ENCODE results near the gene ADPRHL1.

DNA sequence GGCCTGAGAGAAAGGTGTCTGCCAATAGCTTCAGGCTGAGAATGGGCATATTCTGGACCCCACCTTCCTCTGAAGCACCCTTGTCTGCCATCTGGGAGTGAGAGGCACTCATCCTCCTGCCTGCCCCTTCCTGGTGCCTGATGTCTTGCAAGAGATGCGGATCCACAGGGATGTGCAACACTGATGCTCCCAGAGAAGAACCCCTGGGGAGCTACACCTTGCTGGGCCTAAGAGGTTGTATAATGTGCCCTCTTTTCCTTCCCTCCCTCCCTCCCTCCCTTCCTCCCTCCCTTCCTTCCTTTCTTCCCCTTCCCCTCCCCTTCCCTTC is 34.6 kb downstream of the ADPRHL1 start:
- TF ChIP-seq, protein P1, sequence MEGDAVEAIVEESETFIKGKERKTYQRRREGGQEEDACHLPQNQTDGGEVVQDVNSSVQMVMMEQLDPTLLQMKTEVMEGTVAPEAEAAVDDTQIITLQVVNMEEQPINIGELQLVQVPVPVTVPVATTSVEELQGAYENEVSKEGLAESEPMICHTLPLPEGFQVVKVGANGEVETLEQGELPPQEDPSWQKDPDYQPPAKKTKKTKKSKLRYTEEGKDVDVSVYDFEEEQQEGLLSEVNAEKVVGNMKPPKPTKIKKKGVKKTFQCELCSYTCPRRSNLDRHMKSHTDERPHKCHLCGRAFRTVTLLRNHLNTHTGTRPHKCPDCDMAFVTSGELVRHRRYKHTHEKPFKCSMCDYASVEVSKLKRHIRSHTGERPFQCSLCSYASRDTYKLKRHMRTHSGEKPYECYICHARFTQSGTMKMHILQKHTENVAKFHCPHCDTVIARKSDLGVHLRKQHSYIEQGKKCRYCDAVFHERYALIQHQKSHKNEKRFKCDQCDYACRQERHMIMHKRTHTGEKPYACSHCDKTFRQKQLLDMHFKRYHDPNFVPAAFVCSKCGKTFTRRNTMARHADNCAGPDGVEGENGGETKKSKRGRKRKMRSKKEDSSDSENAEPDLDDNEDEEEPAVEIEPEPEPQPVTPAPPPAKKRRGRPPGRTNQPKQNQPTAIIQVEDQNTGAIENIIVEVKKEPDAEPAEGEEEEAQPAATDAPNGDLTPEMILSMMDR (conservative IDR thresholded peaks at IDR 0.05 in 1 of 2, IDR thresholded peaks at IDR 0.05 in 1 of 2; ENCODE audit: low read depth in 1 of 2, low read length in 2 of 2), result no peak
- TF ChIP-seq EZH2 (IDR thresholded peaks at IDR 0.05; ENCODE audit: low read length, missing control alignments), result no peak

Data from fibroblast of lung (primary cell).